HCT116 (cell line): ENCODE measurements around the gene BEST4. TPM values are rescaled to one million over a fixed set of nuclear protein-coding genes. Genes with fewer than 3 reads are reported as not detected.

Experiments used
- ATAC-seq: fragments of 200-7000 bp; cut with Tn5 transposase; 2 replicates; pipeline ENCODE4 v1.9.1; 2020; ENCODE audit warnings: mild to moderate bottlenecking, moderate library complexity
- BruUV-seq: library from RNA; stranded (reverse); fragments of 400-500 nt; replicated peaks from 2 replicates; lab custom pipeline; 2021; lab: Mats Ljungman, UMichigan
- CTCF ChIA-PET: fragments of 300-600 bp; sonication (Branson Sonifier 250); formaldehyde crosslinking; loops from one replicate; lab custom pipeline; 2021; ENCODE audit warnings: antibody characterized with exemption; lab: Charles Lee
- POLR2A ChIA-PET: fragments of 300-600, 350-600 bp; sonication (Branson Sonifier 250); formaldehyde crosslinking; loops from one replicate; lab custom pipeline; 2021; ENCODE audit warnings: antibody characterized with exemption; lab: Charles Lee
- RAD21 ChIA-PET, 2 experiments: fragments of 300-600 bp; sonication (Branson Sonifier 250); formaldehyde crosslinking; loops; one replicate each; lab custom pipeline; 2023; ENCODE audit warnings: low total read pairs in 2 of 2; ENCODE audit not compliant: uncharacterized antibody in 2 of 2, unreplicated experiment in 2 of 2, low non-redundant PET in 1 of 2; lab: Charles Lee
- DNase-seq: peaks from one replicate; pipeline ENCODE4 v3.0.0-alpha.2; 2010; ENCODE audit warnings: low read depth, low spot score
- H2AFZ ChIP-seq: fragments of 200-600 bp; shearing (Covaris generic), sonication (generic); 2 replicates; pipeline ENCODE4 v1.6.1; 2017; ENCODE audit warnings: low read depth, mixed run types, mixed read lengths, antibody characterized with exemption, low read length; ENCODE audit not compliant: poor library complexity, severe bottlenecking
- H3K27ac ChIP-seq: 2 replicates; pipeline ENCODE4 v1.5.1; 2012; ENCODE audit warnings: low read depth, low read length
- H3K27me3 ChIP-seq: fragments of 200-600 bp; sonication (generic); 2 replicates; pipeline ENCODE4 v1.6.1; 2016; ENCODE audit warnings: mixed run types, low read length, mixed read lengths; ENCODE audit not compliant: insufficient read depth
- H3K36me3 ChIP-seq, 2 experiments: fragments of 200-500 bp in 1 of 2; fragments of 200-600 bp in 1 of 2; sonication (Bioruptor generic) in 1 of 2; sonication (generic) in 1 of 2; 2 replicates each; pipeline versions ENCODE4 v1.5.1 to v1.6.1; 2014 to 2016; ENCODE audit warnings: low read length in 2 of 2, inconsistent platforms in 1 of 2, mixed read lengths in 1 of 2, mixed run types in 1 of 2; ENCODE audit not compliant: insufficient read depth in 2 of 2, control insufficient read depth in 1 of 2
- H3K4me1 ChIP-seq, 2 experiments: fragments of 200-600 bp in 1 of 2; sonication (generic) in 1 of 2; 2 replicates each; pipeline versions ENCODE4 v1.5.1 to v1.6.1; 2012 to 2017; ENCODE audit warnings: low read length in 2 of 2, inconsistent platforms in 1 of 2, mild to moderate bottlenecking in 1 of 2, mixed read lengths in 1 of 2, mixed run types in 1 of 2, moderate library complexity in 1 of 2; ENCODE audit not compliant: insufficient read depth in 2 of 2, control insufficient read depth in 1 of 2
- H3K4me2 ChIP-seq: fragments of 200-600 bp; sonication (generic); 2 replicates; pipeline ENCODE4 v1.6.1; 2017; ENCODE audit warnings: mixed run types, low read length, mixed read lengths
- H3K4me3 ChIP-seq, 2 experiments: fragments of 200-600 bp in 1 of 2; sonication (generic) in 1 of 2; replicated peaks in 1 of 2; 2 replicates each; pipeline ENCODE4 v1.5.1; 2011 to 2016; ENCODE audit warnings: low read length in 2 of 2, control low read depth in 1 of 2, low read depth in 1 of 2, mild to moderate bottlenecking in 1 of 2, mixed read lengths in 1 of 2, mixed run types in 1 of 2
- H3K79me2 ChIP-seq: fragments of 200-600 bp; sonication (generic); 2 replicates; pipeline ENCODE4 v1.6.1; 2017; ENCODE audit warnings: mild to moderate bottlenecking, mixed run types, low read length, moderate library complexity, mixed read lengths; ENCODE audit not compliant: insufficient read depth
- H3K9ac ChIP-seq: fragments of 200-600 bp; sonication (generic); 2 replicates; pipeline ENCODE4 v1.6.1; 2016; ENCODE audit warnings: low read length, mixed read lengths
- H3K9me2 ChIP-seq: fragments of 200-600 bp; sonication (generic), shearing (Covaris generic); 2 replicates; pipeline ENCODE4 v1.6.1; 2017; ENCODE audit warnings: mixed run types, mild to moderate bottlenecking, moderate library complexity; ENCODE audit not compliant: insufficient read depth
- H3K9me3 ChIP-seq, 2 experiments: fragments of 200-500 bp in 1 of 2; fragments of 200-600 bp in 1 of 2; sonication (Bioruptor generic) in 1 of 2; sonication (generic) in 1 of 2; 2 replicates each; pipeline ENCODE4 v1.6.1; 2014 to 2017; ENCODE audit warnings: low read length in 2 of 2, mixed read lengths in 2 of 2, inconsistent platforms in 1 of 2, low read depth in 1 of 2, mild to moderate bottlenecking in 1 of 2, mixed run types in 1 of 2, moderate library complexity in 1 of 2; ENCODE audit not compliant: control insufficient read depth in 1 of 2, insufficient read depth in 1 of 2
- H4K20me1 ChIP-seq: fragments of 200-600 bp; sonication (generic), shearing (Covaris generic); 2 replicates; pipeline ENCODE4 v1.6.1; 2017; ENCODE audit warnings: mixed run types, mild to moderate bottlenecking, moderate library complexity; ENCODE audit not compliant: insufficient read depth
- EZH2phosphoT487 ChIP-seq: fragments of 200-600 bp; IDR thresholded peaks from 2 replicates; pipeline ENCODE4 v1.6.1; 2018; ENCODE audit warnings: antibody characterized with exemption, borderline replicate concordance
- FOSL1 ChIP-seq: IDR thresholded peaks from 2 replicates; pipeline ENCODE4 v1.6.1; 2012; ENCODE audit warnings: low read depth
- JUND ChIP-seq: IDR thresholded peaks from 2 replicates; pipeline ENCODE4 v1.6.1; 2012
- MAX ChIP-seq: IDR thresholded peaks from 2 replicates; pipeline ENCODE4 v1.6.1; 2012
- POLR2A ChIP-seq: IDR thresholded peaks from 2 replicates; pipeline ENCODE4 v1.7.0; 2011; ENCODE audit warnings: borderline replicate concordance; ENCODE audit not compliant: insufficient read depth, insufficient read length; ENCODE audit errors: extremely low read depth
- POLR2AphosphoS5 ChIP-seq: IDR thresholded peaks from 2 replicates; pipeline ENCODE4 v1.6.1; 2011; ENCODE audit warnings: mild to moderate bottlenecking, low read depth, low read length, moderate library complexity
- SP1 ChIP-seq: IDR thresholded peaks from 2 replicates; pipeline ENCODE4 v1.6.1; 2012; ENCODE audit warnings: low read depth
- ZFX ChIP-seq: fragments of 450-650 bp; IDR thresholded peaks from 2 replicates; pipeline ENCODE4 v1.6.1; 2017
- ZNF274 ChIP-seq: fragments of 200-500 bp; sonication (Bioruptor generic); IDR thresholded peaks from 2 replicates; pipeline ENCODE4 v1.6.1; 2014; ENCODE audit warnings: mild to moderate bottlenecking, low read depth, low read length, inconsistent platforms
- intact Hi-C: fragments of 100-400 bp; cut with micrococcal nuclease; formaldehyde crosslinking; loops from 2 replicates; pipeline ENCODE4 v1.10.0; 2022
- total RNA-seq: library from RNA; stranded (reverse); gene quantifications from one replicate; pipeline ENCODE4 v1.2.1, GENCODE V29; 2021; ENCODE audit not compliant: unreplicated experiment
- TF ChIP-seq, protein P1 (sequence below): IDR thresholded peaks from 2 replicates; pipeline ENCODE4 v1.6.1; 2011; ENCODE audit warnings: mild to moderate bottlenecking, low read length, moderate library complexity; ENCODE audit not compliant: insufficient replicate concordance; ENCODE audit errors: extremely low read depth
- TF ChIP-seq, protein P2 (sequence below), 3 experiments: fragments of 200-600 bp in 1 of 3; sonication (generic) in 1 of 3; IDR thresholded peaks in 2 of 3; conservative IDR thresholded peaks in 1 of 3; 2 replicates each; pipeline ENCODE4 v1.5.1; 2012 to 2017; ENCODE audit warnings: low read depth in 2 of 3, low read length in 2 of 3, antibody characterized with exemption in 1 of 3, borderline replicate concordance in 1 of 3, control low read depth in 1 of 3, mild to moderate bottlenecking in 1 of 3, mixed read lengths in 1 of 3, mixed run types in 1 of 3, moderate library complexity in 1 of 3; ENCODE audit not compliant: insufficient read depth in 1 of 3

The BEST4 gene
- total RNA-seq, 1 experiment from 2014 or later = 0.52 TPM

DNA sequence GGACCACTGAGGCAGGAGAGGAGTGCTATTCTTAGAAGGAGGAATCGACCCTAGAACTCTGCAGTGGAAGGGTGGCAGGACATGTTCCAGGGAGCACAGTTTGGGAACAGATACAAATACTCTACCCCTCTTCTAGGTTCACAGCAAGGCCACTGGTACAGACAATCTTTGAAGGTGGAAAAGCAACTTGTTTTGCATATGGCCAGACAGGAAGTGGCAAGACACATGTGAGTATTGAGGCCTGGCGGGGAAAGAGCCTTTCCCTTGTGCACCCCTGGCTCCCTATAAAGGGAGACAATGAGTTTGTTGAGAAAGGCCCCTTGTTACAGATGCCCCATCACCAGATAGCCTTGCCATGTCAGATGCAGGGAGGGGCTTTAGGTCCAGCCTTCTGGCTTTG is 30.6 kb downstream of the BEST4 start:
- H3K36me3 ChIP-seq = peaks cover 61 to 87% of the 10 kb centered on the region in 2 experiments

GRCh38 chr1:44747878-44748277 is 40.1 kb downstream of the BEST4 start:
- Histone ChIP-seq H3K79me2 (peaks cover 61% of the 10 kb centered on the region), H3K4me1 (peaks cover 0 to 2% of the 10 kb centered on the region in 2 experiments; a peak in 2 of 4 replicates), H3K9ac (no peak overlapping the region), H3K27me3 (no peaks in the 10 kb centered on the region), H3K9me3 (no peaks in the 10 kb centered on the region), H3K9me2 (no peaks in the 10 kb centered on the region), H3K4me2 (no peak overlapping the region), H3K27ac (no peak overlapping the region), H3K4me3 (no peak overlapping the region), H3K36me3 (peaks cover 37 to 57% of the 10 kb centered on the region in 2 experiments), H4K20me1 (no peaks in the 10 kb centered on the region), H2AFZ (no peak overlapping the region)
- RAD21 ChIA-PET = no interaction called here
- peak; percentile 73 for ATAC-seq
- CTCF ChIA-PET = no interaction called here
- POLR2A ChIA-PET = interaction anchor here (0.6 to 1.1 kb wide), 4 partner anchors 17 to 28 kb away, joined by 3 to 5 read pairs (median 3); partner anchors contain the start of genes RNU5D-1 and RPS8
- DNase-seq = no peak
- TF ChIP-seq POLR2AphosphoS5 = no peak
- no peak for TF ChIP-seq ZNF274
- TF ChIP-seq SP1 = no peak
- TF ChIP-seq, protein P1, sequence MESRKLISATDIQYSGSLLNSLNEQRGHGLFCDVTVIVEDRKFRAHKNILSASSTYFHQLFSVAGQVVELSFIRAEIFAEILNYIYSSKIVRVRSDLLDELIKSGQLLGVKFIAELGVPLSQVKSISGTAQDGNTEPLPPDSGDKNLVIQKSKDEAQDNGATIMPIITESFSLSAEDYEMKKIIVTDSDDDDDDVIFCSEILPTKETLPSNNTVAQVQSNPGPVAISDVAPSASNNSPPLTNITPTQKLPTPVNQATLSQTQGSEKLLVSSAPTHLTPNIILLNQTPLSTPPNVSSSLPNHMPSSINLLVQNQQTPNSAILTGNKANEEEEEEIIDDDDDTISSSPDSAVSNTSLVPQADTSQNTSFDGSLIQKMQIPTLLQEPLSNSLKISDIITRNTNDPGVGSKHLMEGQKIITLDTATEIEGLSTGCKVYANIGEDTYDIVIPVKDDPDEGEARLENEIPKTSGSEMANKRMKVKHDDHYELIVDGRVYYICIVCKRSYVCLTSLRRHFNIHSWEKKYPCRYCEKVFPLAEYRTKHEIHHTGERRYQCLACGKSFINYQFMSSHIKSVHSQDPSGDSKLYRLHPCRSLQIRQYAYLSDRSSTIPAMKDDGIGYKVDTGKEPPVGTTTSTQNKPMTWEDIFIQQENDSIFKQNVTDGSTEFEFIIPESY = no peak
- TF ChIP-seq, protein P2, sequence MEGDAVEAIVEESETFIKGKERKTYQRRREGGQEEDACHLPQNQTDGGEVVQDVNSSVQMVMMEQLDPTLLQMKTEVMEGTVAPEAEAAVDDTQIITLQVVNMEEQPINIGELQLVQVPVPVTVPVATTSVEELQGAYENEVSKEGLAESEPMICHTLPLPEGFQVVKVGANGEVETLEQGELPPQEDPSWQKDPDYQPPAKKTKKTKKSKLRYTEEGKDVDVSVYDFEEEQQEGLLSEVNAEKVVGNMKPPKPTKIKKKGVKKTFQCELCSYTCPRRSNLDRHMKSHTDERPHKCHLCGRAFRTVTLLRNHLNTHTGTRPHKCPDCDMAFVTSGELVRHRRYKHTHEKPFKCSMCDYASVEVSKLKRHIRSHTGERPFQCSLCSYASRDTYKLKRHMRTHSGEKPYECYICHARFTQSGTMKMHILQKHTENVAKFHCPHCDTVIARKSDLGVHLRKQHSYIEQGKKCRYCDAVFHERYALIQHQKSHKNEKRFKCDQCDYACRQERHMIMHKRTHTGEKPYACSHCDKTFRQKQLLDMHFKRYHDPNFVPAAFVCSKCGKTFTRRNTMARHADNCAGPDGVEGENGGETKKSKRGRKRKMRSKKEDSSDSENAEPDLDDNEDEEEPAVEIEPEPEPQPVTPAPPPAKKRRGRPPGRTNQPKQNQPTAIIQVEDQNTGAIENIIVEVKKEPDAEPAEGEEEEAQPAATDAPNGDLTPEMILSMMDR (IDR thresholded peaks at IDR 0.05 in 2 of 3, conservative IDR thresholded peaks at IDR 0.05 in 1 of 3; ENCODE audit: borderline replicate concordance in 1 of 3, insufficient read depth in 1 of 3, low read depth in 2 of 3, low read length in 2 of 3) = peak in 2 of 3 experiments; percentile 10 to 29; a peak in 3 of 6 replicates
- no peak for TF ChIP-seq FOSL1
- TF ChIP-seq JUND = no peak
- BruUV-seq = no TSS peak
- intact Hi-C loops = no loop called here

More for the DNA sequence above, 30.6 kb downstream of the BEST4 start:
- H3K4me1 ChIP-seq = no peaks in the 10 kb centered on the region
- ATAC-seq (no peak), DNase-seq (no peak)
- H3K27ac ChIP-seq = no peak overlapping the region
- no TSS peak for BruUV-seq
- intact Hi-C loops = no loop called here
- no peak overlapping the region for H3K4me3 ChIP-seq
- no peak overlapping the region for H3K4me2 ChIP-seq
- H3K9me3 ChIP-seq = no peaks in the 10 kb centered on the region
- no peak for TF ChIP-seq ZFX
- TF ChIP-seq EZH2phosphoT487 = no peak
- TF ChIP-seq POLR2AphosphoS5 = no peak
- TF ChIP-seq POLR2A = no peak
- no peak for TF ChIP-seq MAX
- TF ChIP-seq, all 23 proteins: peak for 0
- Histone ChIP-seq H3K79me2 (no peaks in the 10 kb centered on the region), H3K9me2 (no peaks in the 10 kb centered on the region), H3K27me3 (no peaks in the 10 kb centered on the region), H2AFZ (no peak overlapping the region), H4K20me1 (no peaks in the 10 kb centered on the region), H3K9ac (no peak overlapping the region)
- ChIA-PET POLR2A (interaction anchor here (0.7 kb wide), 1 partner anchor 27 kb away, joined by 3 read pairs; the partner anchor contains the start of gene RNU5D-1), CTCF (no interaction called here), RAD21 (no interaction called here)
